ENCODE data around the gene E2F2.
"Not testable (repeated sequence)": the region's sequence is repeated elsewhere in the genome, so short reads cannot be mapped to it uniquely, and the experiment has no call there.

The E2F2 gene

DNA sequence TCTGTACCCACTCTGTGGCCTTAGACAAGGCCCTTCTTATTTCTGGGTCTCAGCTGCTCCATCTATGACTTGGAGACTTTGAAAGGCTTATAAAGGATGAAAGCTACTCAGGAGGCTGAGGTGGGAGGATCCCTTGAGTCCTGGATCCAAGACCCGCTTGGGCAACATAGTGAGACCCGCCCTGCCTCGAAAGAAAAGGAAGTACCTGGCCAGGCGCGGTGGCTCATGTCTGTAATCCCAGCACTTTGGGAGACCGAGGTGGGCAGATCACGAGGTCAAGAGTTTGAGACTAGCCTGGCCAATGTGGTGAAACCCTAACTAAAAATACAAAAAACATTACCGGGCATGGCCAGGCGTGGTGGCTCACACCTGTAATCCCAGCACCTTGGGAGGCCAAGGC is 14.8 kb upstream of the E2F2 start:
- no peak for DNase-seq

DNA sequence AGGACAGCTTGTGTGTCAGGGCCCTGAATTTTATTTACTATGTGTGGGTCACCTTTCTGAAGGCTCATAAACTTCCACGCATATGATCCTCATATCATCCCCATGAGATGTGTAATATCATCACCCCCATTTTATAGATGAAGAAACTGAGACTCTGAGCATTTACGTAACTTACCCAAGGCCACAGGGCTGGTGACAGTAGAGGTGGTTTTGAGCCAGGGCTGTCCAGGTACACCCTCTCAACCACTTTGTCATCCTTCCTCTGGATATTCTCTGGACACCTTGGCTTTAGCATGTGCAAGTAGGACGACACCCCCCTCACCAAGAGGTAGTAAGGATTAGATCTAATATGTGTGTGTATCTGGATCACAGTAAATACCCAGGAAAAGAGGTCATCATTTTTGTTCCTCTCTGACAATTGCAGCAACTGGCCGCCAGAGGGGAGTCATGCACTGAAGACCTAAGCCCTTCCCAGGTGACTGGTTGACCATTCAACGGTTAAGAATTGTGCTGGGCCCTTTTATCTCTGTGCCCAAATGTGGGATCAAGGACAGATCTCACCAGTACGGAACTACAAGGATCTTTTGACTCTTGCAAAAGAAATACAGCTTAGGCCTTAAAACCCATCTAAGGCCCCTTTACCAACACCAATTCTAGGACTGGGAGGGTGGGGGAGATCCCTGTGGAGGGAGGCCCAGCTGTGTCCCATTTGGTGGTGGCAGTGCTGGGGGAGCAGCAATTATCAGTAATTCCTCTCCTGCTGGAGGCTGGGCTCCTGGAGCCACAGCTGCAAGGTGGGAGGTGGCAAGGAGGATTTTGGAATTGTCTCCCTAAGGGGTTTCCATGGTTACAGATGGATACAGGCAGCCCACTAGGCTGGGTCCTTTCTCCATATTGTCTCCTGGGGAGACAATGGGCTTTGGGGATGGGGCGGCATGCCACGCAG is 13.7 kb upstream of the E2F2 start:
- peak; percentile 60 for DNase-seq

DNA sequence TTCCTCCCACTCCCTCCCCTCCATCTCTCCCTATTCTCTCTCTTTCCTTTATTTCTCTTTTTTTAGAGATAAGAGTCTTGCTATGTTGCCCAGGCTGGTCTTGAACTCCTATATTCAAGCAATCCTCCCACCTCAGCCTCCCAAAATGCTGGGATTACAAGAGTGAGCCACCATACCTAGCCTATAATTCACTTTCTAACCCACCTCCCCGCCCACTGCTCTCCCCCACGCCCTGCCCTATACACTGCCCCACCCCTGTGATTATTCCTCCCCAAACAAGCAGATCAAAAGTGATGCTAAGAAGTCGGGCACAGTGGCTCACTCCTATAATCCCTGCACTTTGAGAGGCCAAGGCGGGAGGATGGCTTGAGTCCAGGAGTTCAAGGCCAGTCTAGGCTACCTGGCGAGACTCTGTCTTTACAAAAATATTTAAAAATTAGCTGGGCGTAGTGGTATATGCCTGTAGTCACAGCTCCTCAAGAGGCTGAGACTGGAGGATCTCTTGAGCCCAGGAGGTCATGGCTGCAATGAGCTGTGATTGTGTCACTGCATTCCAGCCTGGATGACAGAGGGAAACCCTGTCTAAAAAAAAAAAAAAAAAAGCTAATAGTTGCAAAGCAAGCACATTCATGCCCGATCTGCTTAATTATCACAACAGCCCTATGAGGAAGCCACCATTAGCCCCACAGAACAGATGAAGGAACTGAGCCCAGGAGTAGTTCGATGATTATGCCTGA is 12.8 kb upstream of the E2F2 start:
- DNase-seq: no peak

DNA sequence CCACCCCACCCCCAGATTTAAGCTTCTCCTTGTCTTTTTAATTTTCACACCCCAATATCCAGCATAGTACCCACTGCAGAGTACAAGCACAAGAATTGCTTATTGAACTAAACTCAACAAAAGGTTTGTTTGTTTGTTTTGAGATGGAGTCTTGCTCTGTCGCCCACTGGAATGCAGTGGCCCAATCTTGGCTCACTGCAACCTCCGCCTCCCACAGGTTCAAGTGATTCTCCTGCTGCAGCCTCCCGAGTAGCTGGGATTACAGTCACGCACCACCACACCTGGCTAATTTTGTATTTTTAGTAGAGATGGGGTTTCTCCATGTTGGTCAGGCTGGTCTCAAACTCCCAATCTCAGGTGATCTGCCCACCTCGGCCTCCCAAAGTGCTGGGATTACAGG is 11.9 kb upstream of the E2F2 start:
- not testable (repeated sequence) for DNase-seq

DNA sequence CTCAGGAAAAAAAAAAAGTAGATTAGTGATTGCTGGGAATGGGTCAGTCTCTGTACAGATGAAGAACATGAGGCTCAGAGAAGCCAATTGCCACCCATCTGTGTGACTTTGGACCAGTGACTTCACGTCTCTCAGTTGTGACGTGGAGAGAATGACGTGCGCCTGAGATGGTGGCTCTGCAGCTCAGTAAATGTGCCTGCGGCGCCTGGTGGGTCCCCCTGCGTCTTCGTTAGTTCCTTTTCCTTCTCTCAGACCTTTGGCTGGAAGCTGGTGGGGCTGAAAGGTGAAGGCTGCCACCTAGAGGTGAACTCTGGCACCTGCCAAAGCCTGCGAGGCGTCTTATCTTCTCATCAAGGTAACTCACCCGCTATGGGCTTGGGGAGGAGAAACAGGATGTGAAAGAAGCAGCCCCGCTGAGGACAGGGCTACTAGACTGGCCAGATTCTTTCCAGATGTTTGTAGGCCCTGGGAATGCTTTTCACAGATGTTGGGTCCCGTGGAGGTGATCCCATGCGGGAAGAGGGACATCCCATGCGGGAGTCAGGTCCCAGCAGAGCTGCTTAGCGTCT is 8.7 kb upstream of the E2F2 start:
- peak; percentile 82 for DNase-seq

DNA sequence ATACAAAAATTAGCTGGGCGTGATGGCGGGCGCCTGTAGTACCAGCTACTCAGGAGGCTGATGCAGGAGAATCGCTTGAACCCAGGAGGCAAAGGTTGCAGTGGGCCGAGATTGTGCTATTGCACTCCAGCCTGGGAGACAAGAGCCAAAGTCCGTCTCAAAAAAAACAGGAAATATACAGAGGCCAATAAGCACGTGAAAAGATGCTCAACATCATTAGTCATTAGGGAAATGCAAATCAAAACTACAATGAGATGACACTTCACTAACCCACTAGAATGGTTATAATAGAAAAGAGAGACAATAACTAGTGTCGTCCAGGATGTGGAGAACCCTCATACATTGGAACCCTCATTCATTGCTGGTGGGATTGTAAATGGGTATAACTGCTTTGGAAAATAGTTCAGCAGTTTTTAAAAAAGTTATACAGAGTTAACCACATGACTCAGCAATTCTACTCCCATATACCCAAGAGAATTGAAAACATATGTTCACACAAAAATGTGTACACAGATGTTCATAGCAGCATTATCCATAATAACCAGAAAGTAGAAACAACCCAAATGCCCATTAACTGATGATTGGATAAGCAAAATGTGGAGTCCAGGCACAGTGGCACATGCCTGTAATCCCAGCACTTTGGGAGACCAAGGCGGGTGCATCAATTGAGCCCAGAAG is 6.4 kb upstream of the E2F2 start:
- DNase-seq: no peak

DNA sequence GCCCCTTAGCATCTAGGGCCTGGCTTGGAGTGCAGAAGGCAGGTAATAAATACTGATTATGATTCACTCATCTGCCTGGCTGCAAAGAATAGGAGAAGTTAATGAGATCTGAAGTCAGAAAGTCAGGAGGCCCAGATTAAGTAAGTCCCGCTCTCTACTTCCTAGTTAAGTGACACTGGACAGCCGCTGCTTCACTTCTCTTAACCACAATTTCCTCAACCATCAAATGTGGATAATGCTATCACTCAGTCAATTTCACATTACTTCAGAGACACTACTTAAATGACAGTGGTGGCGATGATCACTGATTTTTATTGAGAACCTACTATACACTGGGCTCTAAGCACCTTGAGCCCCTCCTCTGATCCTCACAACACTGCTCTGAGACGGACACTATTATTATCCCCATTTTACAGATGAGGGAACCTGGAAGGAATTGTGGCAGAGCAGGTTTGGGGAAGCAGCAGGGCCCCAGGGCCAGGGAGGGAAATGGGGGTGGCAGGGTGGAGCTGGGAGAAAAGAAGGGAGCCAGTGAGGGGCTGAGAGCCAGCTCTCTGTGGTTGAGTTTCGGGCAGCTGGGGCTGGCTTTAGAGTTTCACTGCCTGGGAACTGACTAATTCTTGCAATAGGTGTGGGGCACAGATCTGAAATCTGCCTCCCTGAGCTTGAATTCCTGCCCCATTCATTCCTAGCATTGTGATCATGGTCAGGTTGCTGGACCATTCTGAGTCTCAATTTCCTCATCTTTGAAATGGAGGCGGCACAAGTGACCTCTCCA is 2.4 kb upstream of the E2F2 start:
- no peak for DNase-seq

DNA sequence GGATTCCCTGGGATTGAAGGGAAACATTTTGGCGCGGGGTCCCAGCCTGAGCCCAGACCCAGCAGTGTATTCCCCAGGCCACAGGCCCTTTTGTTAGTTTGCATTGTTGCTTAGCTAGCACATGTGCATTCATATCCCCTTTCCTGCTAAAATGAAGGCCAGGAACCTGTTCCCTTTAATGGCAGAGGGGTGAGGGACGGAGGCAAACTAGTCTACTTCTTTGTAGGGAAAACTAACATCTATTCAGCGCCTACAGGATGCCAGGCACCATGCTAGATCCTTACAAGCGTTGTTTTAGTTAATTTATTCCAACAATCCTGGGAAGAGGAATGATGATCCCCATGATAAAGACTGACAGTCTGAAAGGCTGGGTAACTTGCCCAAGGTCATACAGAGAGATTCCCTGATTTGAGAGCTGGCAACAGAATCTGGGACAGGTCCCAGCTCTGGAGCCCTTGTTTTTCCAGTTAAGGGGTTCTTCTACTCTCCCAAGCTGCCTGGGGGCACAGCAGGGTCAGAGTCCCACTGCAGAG is 595 bp upstream of the E2F2 start:
- DNase-seq: no peak

DNA sequence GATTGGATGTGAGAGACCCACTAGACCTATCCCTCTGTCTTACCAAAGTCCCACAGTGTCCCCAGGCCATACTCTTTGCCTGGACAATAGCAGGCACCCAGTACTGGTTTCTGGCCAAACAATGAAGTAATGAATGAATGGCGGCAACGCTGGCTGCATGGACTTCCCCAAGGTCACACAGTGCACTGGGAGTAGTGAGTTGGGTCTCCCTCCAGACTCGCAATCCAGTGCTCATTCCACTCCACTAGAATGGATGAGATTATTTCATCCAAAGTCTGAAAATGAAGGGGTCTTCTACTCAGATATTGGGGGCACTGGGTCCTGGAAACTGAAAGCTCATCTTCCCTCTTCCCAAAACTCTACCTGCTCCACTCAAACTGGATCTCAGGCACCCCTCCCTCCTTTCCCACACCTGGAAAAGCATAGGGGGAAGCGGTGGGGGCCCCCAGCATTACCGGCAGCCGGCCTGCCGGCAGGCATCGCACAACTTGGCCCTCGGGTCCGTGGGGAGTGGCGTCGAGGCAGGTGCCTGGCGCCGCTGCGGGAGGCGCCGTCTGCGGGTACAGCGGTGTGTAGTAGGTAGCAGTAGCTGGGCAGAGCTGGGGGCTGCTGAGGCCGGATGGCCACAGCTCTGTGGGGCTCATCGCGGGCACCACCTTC is 816 bp downstream of the E2F2 start:
- DNase-seq: no peak

DNA sequence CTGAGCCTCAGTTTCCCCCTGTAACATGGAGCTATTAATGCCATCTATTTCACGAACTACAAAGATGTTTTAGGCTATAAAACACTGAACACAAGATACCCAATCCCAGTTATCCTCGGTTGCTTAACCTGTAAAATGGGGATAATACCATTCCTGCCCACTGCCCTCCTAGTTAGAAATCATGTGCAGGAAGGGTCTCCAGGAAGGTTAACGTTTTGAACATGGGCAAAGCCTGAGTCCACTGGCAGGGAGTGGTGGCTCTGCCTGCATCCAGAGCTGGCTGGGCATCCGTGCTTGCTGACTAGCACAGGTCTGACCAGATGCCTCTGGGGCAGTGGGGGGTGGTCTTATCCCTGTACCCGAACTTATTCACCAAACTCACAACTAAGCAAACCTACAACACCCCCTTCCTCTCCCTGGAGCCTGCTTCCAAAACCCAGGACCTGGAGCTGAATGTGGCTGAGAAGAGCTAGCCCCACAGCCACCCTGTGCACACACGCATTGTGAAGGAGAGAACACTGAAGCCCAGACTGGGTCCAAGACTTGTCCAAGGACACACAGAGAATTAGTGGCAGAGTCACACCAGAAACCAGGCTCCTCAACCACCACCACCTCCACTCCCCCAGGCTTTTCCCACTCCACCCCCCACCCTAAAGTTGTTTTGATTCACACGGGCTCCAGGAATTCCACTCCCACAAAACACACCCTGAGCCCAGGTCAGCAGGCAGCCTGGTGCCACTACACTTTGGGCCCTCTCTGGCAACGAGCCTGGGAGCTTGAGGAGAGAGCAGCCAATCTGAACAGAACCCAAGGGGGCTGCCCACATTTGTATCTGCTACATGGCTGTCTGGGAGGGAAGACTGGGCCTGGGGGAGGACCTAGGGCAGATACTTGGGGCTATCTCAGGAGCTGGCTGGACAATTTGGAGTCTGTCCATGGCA is 1.6 kb downstream of the E2F2 start:
- no peak for DNase-seq

DNA sequence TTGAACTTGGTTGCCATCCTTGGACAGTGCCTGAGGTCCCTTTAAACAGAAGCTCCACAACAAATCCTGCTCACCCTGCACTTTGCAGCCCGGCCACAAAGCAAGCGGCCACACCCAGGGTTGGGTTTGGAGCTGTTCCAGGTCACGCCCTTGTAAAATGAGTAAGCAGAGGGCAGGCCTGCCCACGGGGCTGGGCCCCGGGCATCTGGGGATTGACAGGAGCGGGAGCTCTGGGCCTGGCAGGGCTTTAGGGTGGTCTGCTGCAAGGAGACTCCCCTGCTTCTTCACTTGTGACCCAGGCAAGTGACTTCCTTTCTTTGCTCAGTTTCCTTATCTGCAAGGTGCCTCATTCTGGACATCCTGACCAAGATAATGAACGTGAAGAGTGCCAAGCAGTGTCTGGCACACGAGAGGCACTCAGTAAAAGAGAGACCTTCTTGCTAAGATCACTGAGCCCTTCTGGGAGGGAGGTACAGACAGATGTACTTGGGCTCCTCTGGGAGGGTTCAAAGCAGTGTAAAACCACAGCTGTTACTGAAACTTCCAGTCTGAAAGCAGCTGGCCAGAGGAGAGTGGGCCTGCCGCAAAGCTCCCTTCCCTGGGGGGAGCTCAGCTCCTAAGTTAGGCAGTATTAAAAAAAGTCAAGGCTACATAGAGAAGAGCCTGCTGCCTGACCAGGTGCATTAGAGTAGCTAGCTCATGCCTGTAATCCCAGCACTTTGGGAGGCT is 2.6 kb downstream of the E2F2 start:
- DNase-seq: peak; percentile 21

DNA sequence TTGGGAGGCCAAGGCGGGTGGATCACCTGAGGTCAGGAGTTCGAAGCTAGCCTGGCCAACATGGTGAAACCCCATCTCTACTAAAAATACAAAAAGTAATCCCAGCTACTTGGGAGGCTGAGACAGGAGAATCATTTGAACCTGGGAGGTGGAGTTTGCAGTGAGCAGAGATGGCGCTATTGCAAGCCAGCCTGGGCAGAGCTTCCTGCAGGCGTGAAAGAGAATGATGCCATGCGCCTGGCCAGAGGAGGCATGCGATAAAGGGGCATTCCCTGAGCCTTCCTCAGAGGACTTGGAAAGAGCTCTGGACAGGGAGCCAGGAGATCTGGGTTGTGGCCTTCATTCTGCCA is 3.2 kb downstream of the E2F2 start:
- DNase-seq: no peak

DNA sequence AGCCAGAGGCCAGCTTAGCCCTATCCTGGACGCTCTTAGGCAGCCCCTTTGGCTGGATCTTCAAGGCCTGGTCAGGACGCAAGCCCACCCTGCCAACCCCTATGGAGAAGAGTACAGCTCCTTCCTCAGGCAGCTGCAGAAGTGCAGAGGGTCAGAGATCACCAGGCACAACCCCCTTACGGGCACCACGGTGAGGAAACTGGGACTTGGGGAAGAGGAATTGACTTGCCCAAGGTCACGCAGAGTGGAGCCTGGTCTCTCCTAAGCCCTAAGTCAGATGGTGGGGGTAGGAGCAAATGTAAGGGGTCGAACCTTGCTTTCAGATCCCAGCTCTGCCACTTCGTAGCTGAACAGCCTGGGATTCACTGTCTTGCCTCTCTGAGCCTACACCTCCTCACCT is 3.7 kb downstream of the E2F2 start:
- no peak for DNase-seq

DNA sequence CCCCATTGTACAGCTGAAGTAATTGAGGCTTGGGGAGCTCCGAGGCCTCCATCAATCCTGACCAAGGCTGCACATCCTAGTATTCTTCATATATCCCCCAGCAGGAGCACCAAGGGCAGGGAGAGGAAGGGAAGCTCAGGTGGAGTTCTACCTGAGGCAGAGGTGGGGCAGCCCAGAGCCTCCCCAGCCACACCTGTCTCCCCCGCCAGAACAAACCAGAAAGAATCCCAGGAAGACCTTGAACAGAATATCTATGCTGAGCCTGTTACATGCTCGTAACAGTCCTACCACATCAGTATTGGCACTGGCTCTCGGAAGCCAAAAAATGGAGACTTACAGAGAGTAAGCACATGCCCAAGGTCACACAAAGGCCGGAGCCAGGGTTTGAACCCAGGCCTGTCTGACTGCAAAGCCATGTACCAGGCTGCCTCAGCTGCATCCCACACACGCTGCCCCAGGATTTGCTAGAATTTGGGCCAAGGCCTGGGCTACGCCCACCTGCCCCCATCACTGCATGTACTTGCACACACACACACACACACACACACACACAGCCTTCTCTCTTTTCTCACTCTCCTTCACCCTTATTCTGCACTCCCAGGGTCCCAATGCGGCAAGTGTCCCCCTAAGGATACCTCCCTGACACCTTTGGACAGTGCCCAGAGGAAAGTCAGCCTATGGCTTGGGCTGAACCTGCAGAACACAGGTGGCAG is 4.5 kb downstream of the E2F2 start:
- no peak for DNase-seq

DNA sequence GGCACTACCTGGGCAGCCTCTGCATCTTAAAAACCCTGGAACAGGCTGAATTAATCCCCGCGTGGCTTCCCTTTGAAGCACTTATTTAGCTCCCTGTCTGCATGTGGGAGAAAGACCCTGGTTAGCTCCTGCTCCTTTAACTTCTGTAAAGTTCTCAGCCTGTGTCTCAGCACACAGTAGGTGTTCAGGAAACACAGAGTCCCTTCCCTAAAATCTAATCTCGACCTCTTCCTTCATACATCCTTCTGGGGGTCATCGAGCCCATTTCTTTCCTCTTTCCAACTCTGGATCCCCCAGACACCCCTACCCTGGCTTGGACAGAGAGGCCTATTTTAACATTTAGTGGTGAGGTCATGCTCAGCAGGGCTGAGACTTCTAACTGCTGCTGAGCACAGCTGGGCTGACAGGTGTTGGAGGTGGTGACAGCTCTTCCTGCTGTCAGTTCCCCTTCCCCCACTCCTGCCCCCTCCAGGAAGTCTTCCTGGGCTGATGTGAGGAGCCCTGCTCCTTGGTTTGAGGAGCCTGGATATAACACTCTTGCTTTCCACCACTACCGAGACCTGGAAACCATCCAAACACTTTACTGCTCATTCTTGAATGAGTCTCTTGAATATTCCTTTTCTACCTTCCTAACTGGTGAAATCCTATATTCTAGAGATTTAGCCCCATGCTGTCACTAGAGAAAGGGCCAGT is 5.3 kb downstream of the E2F2 start:
- no peak for DNase-seq

DNA sequence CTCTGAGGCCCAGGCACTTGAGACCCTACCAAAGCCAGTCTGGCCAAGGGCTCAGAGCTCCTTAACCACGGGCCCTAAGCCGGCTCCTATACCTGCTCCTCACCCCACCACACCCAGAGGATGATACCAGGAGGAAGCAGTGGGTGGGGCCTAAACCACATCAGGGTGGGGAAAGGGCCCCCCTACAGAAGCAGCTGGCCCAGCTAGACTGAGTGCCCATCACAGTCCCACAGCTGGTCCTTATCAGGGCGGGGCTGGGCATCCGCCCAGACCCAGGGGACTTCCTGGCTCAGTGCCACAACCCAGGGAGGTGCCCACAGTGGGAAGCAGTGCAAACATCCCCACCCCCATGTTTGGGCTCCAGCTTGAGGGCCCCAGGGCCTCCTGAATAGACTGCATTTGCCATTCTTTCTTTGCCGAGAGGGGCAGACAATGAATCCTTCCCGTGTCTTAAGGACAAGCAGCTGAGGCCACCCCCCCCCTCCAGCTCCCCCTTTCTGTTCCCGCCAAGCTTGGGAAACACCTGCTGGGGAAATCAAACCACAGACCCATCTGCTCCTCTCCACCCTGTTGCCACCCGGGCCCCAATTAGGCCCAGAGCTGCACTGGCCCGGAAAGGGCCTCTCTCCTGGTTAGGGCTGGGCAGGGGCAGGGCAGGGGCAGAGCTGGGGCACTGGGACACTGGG is 6.2 kb downstream of the E2F2 start:
- no peak for DNase-seq

DNA sequence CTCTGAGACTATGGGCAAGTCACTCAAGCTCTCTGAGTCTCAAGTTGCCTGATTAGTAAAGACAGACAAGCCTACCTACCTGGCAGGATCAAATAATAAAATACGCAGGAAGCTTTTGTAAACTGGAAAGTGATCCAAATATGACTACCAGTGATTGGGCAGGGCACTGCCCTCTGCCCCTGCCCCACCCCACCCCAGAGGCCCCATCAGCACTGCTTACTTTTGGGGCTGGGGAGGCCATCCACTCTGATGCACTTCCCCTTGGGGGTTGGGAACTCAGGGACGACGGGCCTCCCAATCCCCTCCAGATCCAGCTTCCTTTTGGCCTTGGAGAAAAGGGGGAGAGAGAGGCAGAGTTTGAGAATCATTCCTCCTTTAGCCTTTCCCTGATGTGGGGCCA is 6.9 kb downstream of the E2F2 start:
- no peak for DNase-seq
